ENCODE results near the gene NTN1. TPM values are rescaled to one million over a fixed set of nuclear protein-coding genes. Genes with fewer than 3 reads are reported as not detected.

Gene NTN1
- total and polyA plus RNA-seq, 2 of the 4 experiments (the other 2 are of a cell fraction) = under 0.01 to 0.07 TPM

- ChIA-PET POLR2A (ENCODE audit: unreplicated experiment) (no interaction called here), CTCF (no interaction called here)
- no TSS peak for BruUV-seq (replicated peaks)
Measured at GRCh38 chr17:9009096-9009495, 12.2 kb upstream of the NTN1 start.

More at GRCh38 chr17:9009096-9009495, 12.2 kb upstream of the NTN1 start:
- Histone ChIP-seq H4K20me1 (ENCODE audit: insufficient read depth, low read length) (no peaks in the 10 kb centered on the region), H3K14ac (replicated peaks; ENCODE audit: low read depth, low read length) (no peak overlapping the region), H3K4me3 (ENCODE audit: insufficient read depth, low read depth, low read length) (no peak overlapping the region), H2AK5ac (ENCODE audit: low read depth, low read length) (no peak overlapping the region), H4K5ac (ENCODE audit: low read depth, low read length) (no peak overlapping the region), H3K4me1 (ENCODE audit: control insufficient read depth, insufficient read depth, low read length) (no peaks in the 10 kb centered on the region), H2AK9ac (replicated peaks; ENCODE audit: low read depth, low read length, poor library complexity) (no peak overlapping the region), H3K9me1 (ENCODE audit: insufficient read depth, low read length) (no peaks in the 10 kb centered on the region), H3K23ac (ENCODE audit: low read depth, low read length) (no peak overlapping the region), H4K91ac (ENCODE audit: insufficient read depth, low read depth, low read length) (no peak overlapping the region), H3K27ac (ENCODE audit: insufficient read depth, low read length) (no peak overlapping the region), H3K4me2 (ENCODE audit: low read depth, low read length) (no peak overlapping the region), H3K79me1 (ENCODE audit: low read depth in 1 of 2, low read length in 2 of 2) (no peaks in the 10 kb centered on the region), H3K4ac (ENCODE audit: low read depth, low read length) (no peak overlapping the region), H3K18ac (ENCODE audit: low read depth, low read length) (no peak overlapping the region), H2AFZ (replicated peaks; ENCODE audit: low read length, poor library complexity) (no peak overlapping the region), H3K56ac (ENCODE audit: extremely low read depth, insufficient read depth, low read length) (no peak overlapping the region), H3K9me3 (ENCODE audit: control insufficient read depth, insufficient read depth, low read length) (no peaks in the 10 kb centered on the region), H3K27me3 (ENCODE audit: control insufficient read depth, insufficient read depth, low read length) (peaks cover 17% of the 10 kb centered on the region), H3K36me3 (ENCODE audit: control insufficient read depth, insufficient read depth, low read length) (no peaks in the 10 kb centered on the region), H4K8ac (ENCODE audit: low read depth in 2 of 2, low read length in 2 of 2) (no peak overlapping the region), H2BK120ac (ENCODE audit: low read depth, low read length) (no peak overlapping the region), H3K9ac (ENCODE audit: low read depth, low read length) (no peak overlapping the region), H2BK20ac (ENCODE audit: low read depth, low read length) (no peak overlapping the region), H2BK15ac (ENCODE audit: low read depth, low read length) (no peak overlapping the region), H2BK5ac (ENCODE audit: low read depth, low read length, poor library complexity, severe bottlenecking) (no peak overlapping the region)
- dilution Hi-C loops (cut with HindIII; ENCODE audit: low sequenced_read_pairs, unreplicated experiment) (no loop called here), intact Hi-C loops (cut with micrococcal nuclease) (no loop called here), in situ Hi-C loops (cut with MboI; ENCODE audit: low sequenced_read_pairs) (no loop called here)
- TF ChIP-seq SMC3 (IDR thresholded peaks at IDR 0.05; ENCODE audit: low read depth, low read length) (no peak), CEBPB (IDR thresholded peaks at IDR 0.05; ENCODE audit: low read depth, low read length) (no peak), CTCF (conservative IDR thresholded peaks at IDR 0.05; ENCODE audit: low read depth, low read length) (no peak), RAD21 (IDR thresholded peaks at IDR 0.05; ENCODE audit: low read length) (no peak), BHLHE40 (IDR thresholded peaks at IDR 0.05; ENCODE audit: low read depth, low read length) (no peak), RFX5 (IDR thresholded peaks at IDR 0.05; ENCODE audit: low read depth, low read length) (no peak), CHD1 (IDR thresholded peaks at IDR 0.05; ENCODE audit: low read depth, low read length) (no peak), USF2 (IDR thresholded peaks at IDR 0.05; ENCODE audit: low read depth, low read length) (no peak), ELK1 (IDR thresholded peaks at IDR 0.05; ENCODE audit: borderline replicate concordance, low read depth, low read length) (no peak), MXI1 (IDR thresholded peaks at IDR 0.05; ENCODE audit: borderline replicate concordance, low read depth, low read length) (no peak), MAFK (IDR thresholded peaks at IDR 0.05; ENCODE audit: low read depth, low read length) (no peak), NFE2L2 (IDR thresholded peaks at IDR 0.05; ENCODE audit: low read depth, low read length) (no peak), FOS (IDR thresholded peaks at IDR 0.05; ENCODE audit: low read depth, low read length) (no peak), MAZ (IDR thresholded peaks at IDR 0.05; ENCODE audit: borderline replicate concordance, low read depth, low read length) (no peak), POLR2A (IDR thresholded peaks at IDR 0.05; ENCODE audit: low read depth, low read length) (no peak), RCOR1 (IDR thresholded peaks at IDR 0.05; ENCODE audit: insufficient replicate concordance, low read length) (no peak)
- WGBS, 2 experiments (ENCODE audit: extremely low coverage in 2 of 2, insufficient read length in 1 of 2) = no CpG with 5 or more reads among the region's 4 CpGs
- DNase-seq = no peak
- no peak for ATAC-seq (ENCODE audit: low read depth)
